ENCODE measurements around the gene ATP6V1C2.

Gene ATP6V1C2

GRCh38 chr2:10712185-10712809 lies 9.1 kb upstream of the ATP6V1C2 start:
- Mint-ChIP-seq H3K27me3 (ENCODE audit: low read depth) (peaks cover 36% of the 10 kb centered on the region), H3K4me1 (ENCODE audit: low read depth) (peaks cover 5% of the 10 kb centered on the region), H3K36me3 (ENCODE audit: low read depth) (no peaks in the 10 kb centered on the region), H3K4me3 (no peak overlapping the region), H3K9me3 (no peaks in the 10 kb centered on the region), H3K27ac (no peak overlapping the region)

GRCh38 chr2:10716581-10716980 lies 4.8 kb upstream of the ATP6V1C2 start:
- no peak overlapping the region for H3K27ac Mint-ChIP-seq
- no peaks in the 10 kb centered on the region for H3K9me3 Mint-ChIP-seq
- no peak overlapping the region for H3K4me3 Mint-ChIP-seq
- no peaks in the 10 kb centered on the region for H3K36me3 Mint-ChIP-seq (ENCODE audit: low read depth)
- H3K27me3 Mint-ChIP-seq (ENCODE audit: low read depth), result peaks cover 48% of the 10 kb centered on the region
- peaks cover 5% of the 10 kb centered on the region for H3K4me1 Mint-ChIP-seq (ENCODE audit: low read depth)

- peaks cover 59% of the 10 kb centered on the region for H3K27me3 Mint-ChIP-seq (ENCODE audit: low read depth)
- H3K4me1 Mint-ChIP-seq (ENCODE audit: low read depth), result no peaks in the 10 kb centered on the region
- H3K9me3 Mint-ChIP-seq, result no peaks in the 10 kb centered on the region
- no peaks in the 10 kb centered on the region for H3K36me3 Mint-ChIP-seq (ENCODE audit: low read depth)
- H3K27ac Mint-ChIP-seq, result no peak overlapping the region
- no peak overlapping the region for H3K4me3 Mint-ChIP-seq
These were observed 3.8 kb upstream of the ATP6V1C2 start for GRCh38 chr2:10717628-10718027.

GRCh38 chr2:10720306-10720705 lies 1.1 kb upstream of the ATP6V1C2 start:
- Mint-ChIP-seq H3K4me1 (ENCODE audit: low read depth) (no peaks in the 10 kb centered on the region), H3K4me3 (no peak overlapping the region), H3K9me3 (no peaks in the 10 kb centered on the region), H3K27ac (no peak overlapping the region), H3K27me3 (ENCODE audit: low read depth) (peaks cover 70% of the 10 kb centered on the region), H3K36me3 (ENCODE audit: low read depth) (no peaks in the 10 kb centered on the region)

- no peaks in the 10 kb centered on the region for H3K4me1 Mint-ChIP-seq (ENCODE audit: low read depth)
- no peak overlapping the region for H3K27ac Mint-ChIP-seq
- H3K27me3 Mint-ChIP-seq (ENCODE audit: low read depth), result peaks cover 69% of the 10 kb centered on the region
- no peak overlapping the region for H3K4me3 Mint-ChIP-seq
- H3K9me3 Mint-ChIP-seq, result no peaks in the 10 kb centered on the region
- H3K36me3 Mint-ChIP-seq (ENCODE audit: low read depth), result no peaks in the 10 kb centered on the region
These were observed 459 bp upstream of the ATP6V1C2 start for GRCh38 chr2:10720947-10721395.

GRCh38 chr2:10722252-10722825 lies 909 bp downstream of the ATP6V1C2 start:
- H3K27ac Mint-ChIP-seq, result no peak overlapping the region
- H3K27me3 Mint-ChIP-seq (ENCODE audit: low read depth), result peaks cover 64% of the 10 kb centered on the region
- H3K9me3 Mint-ChIP-seq, result no peaks in the 10 kb centered on the region
- peak overlapping the region; percentile 23 for H3K4me3 Mint-ChIP-seq
- no peaks in the 10 kb centered on the region for H3K4me1 Mint-ChIP-seq (ENCODE audit: low read depth)
- no peaks in the 10 kb centered on the region for H3K36me3 Mint-ChIP-seq (ENCODE audit: low read depth)

GRCh38 chr2:10732924-10733565 lies 11.6 kb downstream of the ATP6V1C2 start:
- Mint-ChIP-seq H3K4me1 (ENCODE audit: low read depth) (no peaks in the 10 kb centered on the region), H3K27me3 (ENCODE audit: low read depth) (peaks cover 25% of the 10 kb centered on the region)

GRCh38 chr2:10733566-10733925 lies 12.1 kb downstream of the ATP6V1C2 start:
- Mint-ChIP-seq H3K27ac (no peak overlapping the region), H3K36me3 (ENCODE audit: low read depth) (no peaks in the 10 kb centered on the region), H3K9me3 (no peaks in the 10 kb centered on the region), H3K27me3 (ENCODE audit: low read depth) (peaks cover 25% of the 10 kb centered on the region), H3K4me3 (no peak overlapping the region), H3K4me1 (ENCODE audit: low read depth) (no peaks in the 10 kb centered on the region)

More at GRCh38 chr2:10732924-10733565, 11.6 kb downstream of the ATP6V1C2 start:
- Mint-ChIP-seq H3K36me3 (ENCODE audit: low read depth) (no peaks in the 10 kb centered on the region), H3K4me3 (no peak overlapping the region), H3K27ac (no peak overlapping the region), H3K9me3 (no peaks in the 10 kb centered on the region)

GRCh38 chr2:10733980-10734379 lies 12.6 kb downstream of the ATP6V1C2 start:
- H3K36me3 Mint-ChIP-seq (ENCODE audit: low read depth), result no peaks in the 10 kb centered on the region
- no peak overlapping the region for H3K4me3 Mint-ChIP-seq
- peaks cover 25% of the 10 kb centered on the region for H3K27me3 Mint-ChIP-seq (ENCODE audit: low read depth)
- H3K27ac Mint-ChIP-seq, result no peak overlapping the region
- H3K9me3 Mint-ChIP-seq, result no peaks in the 10 kb centered on the region
- H3K4me1 Mint-ChIP-seq (ENCODE audit: low read depth), result no peaks in the 10 kb centered on the region

GRCh38 chr2:10738192-10738591 lies 16.8 kb downstream of the ATP6V1C2 start:
- no peak overlapping the region for H3K4me3 Mint-ChIP-seq
- no peaks in the 10 kb centered on the region for H3K9me3 Mint-ChIP-seq
- H3K4me1 Mint-ChIP-seq (ENCODE audit: low read depth), result no peaks in the 10 kb centered on the region
- H3K27me3 Mint-ChIP-seq (ENCODE audit: low read depth), result peaks cover 21% of the 10 kb centered on the region
- no peak overlapping the region for H3K27ac Mint-ChIP-seq
- no peaks in the 10 kb centered on the region for H3K36me3 Mint-ChIP-seq (ENCODE audit: low read depth)

GRCh38 chr2:10740226-10740625 lies 18.8 kb downstream of the ATP6V1C2 start:
- Mint-ChIP-seq H3K4me3 (no peak overlapping the region), H3K27me3 (ENCODE audit: low read depth) (peaks cover 8% of the 10 kb centered on the region), H3K9me3 (no peaks in the 10 kb centered on the region), H3K27ac (no peak overlapping the region), H3K4me1 (ENCODE audit: low read depth) (no peaks in the 10 kb centered on the region), H3K36me3 (ENCODE audit: low read depth) (no peaks in the 10 kb centered on the region)

GRCh38 chr2:10741139-10741538 lies 19.7 kb downstream of the ATP6V1C2 start:
- H3K27ac Mint-ChIP-seq, result no peak overlapping the region
- no peak overlapping the region for H3K4me3 Mint-ChIP-seq
- H3K9me3 Mint-ChIP-seq, result no peaks in the 10 kb centered on the region
- H3K36me3 Mint-ChIP-seq (ENCODE audit: low read depth), result no peaks in the 10 kb centered on the region
- peaks cover 4% of the 10 kb centered on the region for H3K4me1 Mint-ChIP-seq (ENCODE audit: low read depth)
- H3K27me3 Mint-ChIP-seq (ENCODE audit: low read depth), result peaks cover 5% of the 10 kb centered on the region

GRCh38 chr2:10742666-10743065 lies 21.2 kb downstream of the ATP6V1C2 start:
- Mint-ChIP-seq H3K4me1 (ENCODE audit: low read depth) (peaks cover 4% of the 10 kb centered on the region), H3K9me3 (no peaks in the 10 kb centered on the region), H3K36me3 (ENCODE audit: low read depth) (no peaks in the 10 kb centered on the region), H3K4me3 (no peak overlapping the region), H3K27ac (no peak overlapping the region), H3K27me3 (ENCODE audit: low read depth) (peaks cover 4% of the 10 kb centered on the region)

GRCh38 chr2:10750610-10751009 lies 29.2 kb downstream of the ATP6V1C2 start:
- H3K27me3 Mint-ChIP-seq (ENCODE audit: low read depth), result peaks cover 13% of the 10 kb centered on the region
- no peaks in the 10 kb centered on the region for H3K9me3 Mint-ChIP-seq
- no peaks in the 10 kb centered on the region for H3K36me3 Mint-ChIP-seq (ENCODE audit: low read depth)
- no peak overlapping the region for H3K27ac Mint-ChIP-seq
- no peak overlapping the region for H3K4me3 Mint-ChIP-seq
- peaks cover 2% of the 10 kb centered on the region for H3K4me1 Mint-ChIP-seq (ENCODE audit: low read depth)

GRCh38 chr2:10752236-10752635 lies 30.8 kb downstream of the ATP6V1C2 start:
- H3K4me1 Mint-ChIP-seq (ENCODE audit: low read depth), result no peaks in the 10 kb centered on the region
- H3K4me3 Mint-ChIP-seq, result no peak overlapping the region
- no peaks in the 10 kb centered on the region for H3K9me3 Mint-ChIP-seq
- peaks cover 12% of the 10 kb centered on the region for H3K27me3 Mint-ChIP-seq (ENCODE audit: low read depth)
- H3K27ac Mint-ChIP-seq, result no peak overlapping the region
- no peaks in the 10 kb centered on the region for H3K36me3 Mint-ChIP-seq (ENCODE audit: low read depth)

Measured in T-helper 1 cell treated with Interleukin-12 subunit alpha and Interleukin-12 subunit beta and Interleukin-4 antibody, amounts not matched to agents 30 μg/mL and 1 μg/mL, for 36 hours (primary cell).